ENCODE measurements around the gene AP2S1. TPM values are rescaled to one million over a fixed set of nuclear protein-coding genes. Genes with fewer than 3 reads are reported as not detected.

AP2S1 gene
- total RNA-seq, 1 experiment from 2014 or later = 146 TPM

GRCh38 chr19:46834121-46834520 lies 16.5 kb downstream of the AP2S1 start:
- DNase-seq (ENCODE audit: low read depth, low spot score) = no peak
- CTCF ChIA-PET = interaction anchor here (0.6 kb wide), 2 partner anchors 84 to 106 kb away, joined by 3 to 13 read pairs; no protein-coding TSS in a partner anchor
- no TSS peak for BruUV-seq (replicated peaks)

GRCh38 chr19:46830864-46831263 lies 19.8 kb downstream of the AP2S1 start:
- BruUV-seq (replicated peaks) = no TSS peak
- intact Hi-C loops (cut with micrococcal nuclease; ENCODE audit: unreplicated experiment) (loop anchor here (5.0 kb wide), 1 partner anchor 74 kb away; no protein-coding TSS in a partner anchor), in situ Hi-C loops (cut with HindIII; ENCODE audit: low pct_unique_long_range_greater_than_20kb, low sequenced_read_pairs) (no loop called here)
- ChIA-PET POLR2A (interaction anchor here (1.7 kb wide), 1 partner anchor 42 kb away, joined by 5 read pairs; the partner anchor contains the start of gene SLC1A5), CTCF (no interaction called here)
- Histone ChIP-seq H3K27ac (ENCODE audit: low read length) (peak overlapping the region; percentile 63), H3K4me1 (ENCODE audit: control insufficient read depth, insufficient read depth, low read length) (no peaks in the 10 kb centered on the region), H3K27me3 (ENCODE audit: control insufficient read depth, insufficient read depth, low read length) (no peaks in the 10 kb centered on the region), H3K36me3 (ENCODE audit: control insufficient read depth, insufficient read depth, low read length) (no peaks in the 10 kb centered on the region), H3K4me3 (ENCODE audit: low read depth in 2 of 2, low read length in 2 of 2) (no peak overlapping the region), H3K9me3 (ENCODE audit: control insufficient read depth, insufficient read depth, low read depth, low read length) (no peaks in the 10 kb centered on the region)
- DNase-seq (ENCODE audit: low read depth, low spot score) (no peak), ATAC-seq (no peak)
- TF ChIP-seq REST (IDR thresholded peaks at IDR 0.05; ENCODE audit: insufficient read depth in 1 of 2, low read depth in 2 of 2, low read length in 1 of 2) (no peak), TCF7L2 (IDR thresholded peaks at IDR 0.05; ENCODE audit: low read depth, low read length) (no peak), POLR2AphosphoS5 (IDR thresholded peaks at IDR 0.05; ENCODE audit: low read depth, low read length) (no peak), SIN3A (IDR thresholded peaks at IDR 0.05; ENCODE audit: borderline replicate concordance, insufficient read depth, low read depth, low read length) (no peak), CTCF (IDR thresholded peaks at IDR 0.05) (no peak)

More at GRCh38 chr19:46834121-46834520, 16.5 kb downstream of the AP2S1 start:
- no peak for TF ChIP-seq CTCF (IDR thresholded peaks at IDR 0.05)
- TF ChIP-seq TCF7L2 (IDR thresholded peaks at IDR 0.05; ENCODE audit: low read depth, low read length) = no peak
- TF ChIP-seq POLR2AphosphoS5 (IDR thresholded peaks at IDR 0.05; ENCODE audit: low read depth, low read length) = no peak
- no peak for TF ChIP-seq SIN3A (IDR thresholded peaks at IDR 0.05; ENCODE audit: borderline replicate concordance, insufficient read depth, low read depth, low read length)
- TF ChIP-seq REST (IDR thresholded peaks at IDR 0.05; ENCODE audit: insufficient read depth in 1 of 2, low read depth in 2 of 2, low read length in 1 of 2) = no peak
- no peaks in the 10 kb centered on the region for H3K36me3 ChIP-seq (ENCODE audit: control insufficient read depth, insufficient read depth, low read length)
- no peak for ATAC-seq
- intact Hi-C loops (cut with micrococcal nuclease; ENCODE audit: unreplicated experiment) = loop anchor here (5.0 kb wide), 1 partner anchor 77 kb away; no protein-coding TSS in a partner anchor
- H3K27ac ChIP-seq (ENCODE audit: low read length) = no peak overlapping the region
- H3K9me3 ChIP-seq (ENCODE audit: control insufficient read depth, insufficient read depth, low read depth, low read length) = no peaks in the 10 kb centered on the region
- H3K27me3 ChIP-seq (ENCODE audit: control insufficient read depth, insufficient read depth, low read length) = no peaks in the 10 kb centered on the region
- in situ Hi-C loops (cut with HindIII; ENCODE audit: low pct_unique_long_range_greater_than_20kb, low sequenced_read_pairs) = no loop called here
- no peaks in the 10 kb centered on the region for H3K4me1 ChIP-seq (ENCODE audit: control insufficient read depth, insufficient read depth, low read length)
- POLR2A ChIA-PET = interaction anchor here (0.6 kb wide), 1 partner anchor 15 kb away, joined by 4 read pairs; no protein-coding TSS in a partner anchor
- no peak overlapping the region for H3K4me3 ChIP-seq (ENCODE audit: low read depth in 2 of 2, low read length in 2 of 2)

Data from Panc1 (cell line).